ENCODE results near the gene TUBB6. TPM values are rescaled to one million over a fixed set of nuclear protein-coding genes. Genes with fewer than 3 reads are reported as not detected.

The TUBB6 gene
- total RNA-seq, 3 donors from 2014 or later (not counting 1 experiment from before 2014, with no cell fraction given), result 0.97 to 3.2 (median 2.8) TPM

- 88% methylated on average over 6 of the region's 6 CpGs for WGBS (ENCODE audit: insufficient coverage)
- no peak for TF ChIP-seq CTCF (IDR thresholded peaks at IDR 0.05)
- Histone ChIP-seq H3K27ac (ENCODE audit: low read length) (no peak overlapping the region), H3K36me3 (ENCODE audit: control insufficient read depth, insufficient read depth, low read length) (peaks cover 24% of the 10 kb centered on the region), H3K27me3 (ENCODE audit: control insufficient read depth, insufficient read depth, low read length) (no peaks in the 10 kb centered on the region), H3K9me3 (ENCODE audit: control insufficient read depth, insufficient read depth, low read length) (no peaks in the 10 kb centered on the region), H3K4me3 (ENCODE audit: low read length) (no peak overlapping the region), H3K4me1 (ENCODE audit: control insufficient read depth, insufficient read depth, low read length) (no peaks in the 10 kb centered on the region)
- no peaks in the 10 kb centered on the region for H3K4me1 Mint-ChIP-seq
- ATAC-seq (no peak), DNase-seq (no peak)
- intact Hi-C loops (cut with micrococcal nuclease), result no loop called here
- no peak overlapping the region for H3K4me3 Mint-ChIP-seq
- no peaks in the 10 kb centered on the region for H3K9me3 Mint-ChIP-seq
- H3K27ac Mint-ChIP-seq, result no peak overlapping the region
- H3K27me3 Mint-ChIP-seq (ENCODE audit: low read depth in 2 of 2), result no peaks in the 10 kb centered on the region
- peaks cover 33% of the 10 kb centered on the region for H3K36me3 Mint-ChIP-seq
Observed at GRCh38 chr18:12336887-12337286, 28.8 kb downstream of the TUBB6 start.

DNA sequence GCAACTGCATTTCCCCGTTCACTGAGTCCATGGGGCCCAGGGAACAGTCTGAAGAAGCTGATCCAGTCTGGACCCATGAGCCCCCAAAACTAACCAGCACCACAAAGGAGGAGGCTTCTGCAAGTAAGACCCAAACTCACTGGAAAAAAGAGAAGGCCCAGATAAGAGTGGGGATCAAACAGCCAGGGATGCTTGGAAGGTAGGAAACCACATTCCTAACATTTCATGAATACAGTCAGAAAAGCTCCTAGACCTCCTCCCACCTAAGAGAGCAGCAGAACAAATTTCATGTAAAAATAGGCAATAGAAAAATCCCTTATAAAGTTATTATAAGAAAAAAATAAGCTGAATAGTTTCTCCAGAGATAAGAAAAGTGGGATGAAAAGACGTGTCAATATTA, 30.3 kb downstream of the TUBB6 start:
- ATAC-seq, result no peak
- H3K27ac ChIP-seq (ENCODE audit: low read length), result no peak overlapping the region
- H3K4me3 ChIP-seq (ENCODE audit: low read length), result no peak overlapping the region
- Mint-ChIP-seq H3K4me1 (no peaks in the 10 kb centered on the region), H3K27ac (no peak overlapping the region), H3K9me3 (no peaks in the 10 kb centered on the region), H3K27me3 (ENCODE audit: low read depth in 2 of 2) (no peaks in the 10 kb centered on the region), H3K36me3 (peaks cover 45% of the 10 kb centered on the region), H3K4me3 (no peak overlapping the region)
- intact Hi-C loops (cut with micrococcal nuclease), result no loop called here
- no peaks in the 10 kb centered on the region for H3K27me3 ChIP-seq (ENCODE audit: control insufficient read depth, insufficient read depth, low read length)
- no peak for DNase-seq
- H3K9me3 ChIP-seq (ENCODE audit: control insufficient read depth, insufficient read depth, low read length), result no peaks in the 10 kb centered on the region
- no peaks in the 10 kb centered on the region for H3K4me1 ChIP-seq (ENCODE audit: control insufficient read depth, insufficient read depth, low read length)
- no peak for TF ChIP-seq CTCF (IDR thresholded peaks at IDR 0.05)
- 93% methylated on average over 1 of the region's 2 CpGs for WGBS (ENCODE audit: insufficient coverage)
- H3K36me3 ChIP-seq (ENCODE audit: control insufficient read depth, insufficient read depth, low read length), result peaks cover 36% of the 10 kb centered on the region

GRCh38 chr18:12340945-12341660, 33.1 kb downstream of the TUBB6 start:
- ATAC-seq (no peak), DNase-seq (no peak)
- Mint-ChIP-seq H3K4me3 (no peak overlapping the region), H3K4me1 (peaks cover 0 to under 1% of the 10 kb centered on the region in 2 donors), H3K27ac (no peak overlapping the region), H3K36me3 (peaks cover 34% of the 10 kb centered on the region), H3K9me3 (no peaks in the 10 kb centered on the region), H3K27me3 (ENCODE audit: low read depth in 2 of 2) (no peaks in the 10 kb centered on the region)
- intact Hi-C loops (cut with micrococcal nuclease), result no loop called here
- no peaks in the 10 kb centered on the region for H3K27me3 ChIP-seq (ENCODE audit: control insufficient read depth, insufficient read depth, low read length)
- WGBS (ENCODE audit: insufficient coverage), result 93% methylated on average over 4 of the region's 5 CpGs
- H3K4me3 ChIP-seq (ENCODE audit: low read length), result no peak overlapping the region
- peaks cover 42% of the 10 kb centered on the region for H3K36me3 ChIP-seq (ENCODE audit: control insufficient read depth, insufficient read depth, low read length)
- no peak for TF ChIP-seq CTCF (IDR thresholded peaks at IDR 0.05)
- no peaks in the 10 kb centered on the region for H3K9me3 ChIP-seq (ENCODE audit: control insufficient read depth, insufficient read depth, low read length)
- H3K4me1 ChIP-seq (ENCODE audit: control insufficient read depth, insufficient read depth, low read length), result no peaks in the 10 kb centered on the region
- H3K27ac ChIP-seq (ENCODE audit: low read length), result no peak overlapping the region

GRCh38 chr18:12342661-12343060, 34.6 kb downstream of the TUBB6 start:
- H3K36me3 ChIP-seq (ENCODE audit: control insufficient read depth, insufficient read depth, low read length), result peaks cover 42% of the 10 kb centered on the region
- peaks cover 0 to 5% of the 10 kb centered on the region in 2 donors for H3K4me1 Mint-ChIP-seq
- no peak overlapping the region for H3K27ac ChIP-seq (ENCODE audit: low read length)
- DNase-seq, result no peak
- no peaks in the 10 kb centered on the region for H3K4me1 ChIP-seq (ENCODE audit: control insufficient read depth, insufficient read depth, low read length)
- ATAC-seq, result no peak
- no peak for TF ChIP-seq CTCF (IDR thresholded peaks at IDR 0.05)
- H3K4me3 ChIP-seq (ENCODE audit: low read length), result no peak overlapping the region
- H3K9me3 Mint-ChIP-seq, result no peaks in the 10 kb centered on the region
- no peaks in the 10 kb centered on the region for H3K27me3 Mint-ChIP-seq (ENCODE audit: low read depth in 2 of 2)
- no peaks in the 10 kb centered on the region for H3K27me3 ChIP-seq (ENCODE audit: control insufficient read depth, insufficient read depth, low read length)
- intact Hi-C loops (cut with micrococcal nuclease), result no loop called here
- H3K9me3 ChIP-seq (ENCODE audit: control insufficient read depth, insufficient read depth, low read length), result no peaks in the 10 kb centered on the region
- H3K36me3 Mint-ChIP-seq, result peaks cover 26% of the 10 kb centered on the region
- H3K27ac Mint-ChIP-seq, result no peak overlapping the region
- WGBS (ENCODE audit: insufficient coverage), result 94% methylated on average over 3 of the region's 4 CpGs
- H3K4me3 Mint-ChIP-seq, result no peak overlapping the region

All from natural killer cell (primary cell).